Parathyroid adenoma (tissue), 2 donors: ENCODE results near the gene HMGN2.

Experiments used
- H2AFZ ChIP-seq: fragments of 300-600 bp; sonication (generic); one replicate; pipeline ENCODE4 v1.7.0; 2017; ENCODE audit warnings: antibody characterized with exemption, mild to moderate bottlenecking
- H3K27ac ChIP-seq: fragments of 300-600 bp; sonication (generic); one replicate; pipeline ENCODE4 v1.7.0; 2017
- H3K27me3 ChIP-seq: fragments of 300-600 bp; sonication (generic); one replicate; pipeline ENCODE4 v1.7.0; 2017; ENCODE audit warnings: low read length; ENCODE audit not compliant: control insufficient read depth, insufficient read depth
- H3K36me3 ChIP-seq: fragments of 300-600 bp; sonication (generic); one replicate; pipeline ENCODE4 v1.7.0; 2017; ENCODE audit warnings: low read length; ENCODE audit not compliant: control insufficient read depth, insufficient read depth
- H3K4me1 ChIP-seq: fragments of 300-600 bp; sonication (generic); one replicate; pipeline ENCODE4 v1.7.0; 2017; ENCODE audit warnings: control low read depth
- H3K4me2 ChIP-seq: fragments of 300-600 bp; sonication (generic); one replicate; pipeline ENCODE4 v1.7.0; 2017; ENCODE audit warnings: low read length
- H3K4me3 ChIP-seq: fragments of 300-600 bp; sonication (generic); one replicate; pipeline ENCODE4 v1.7.0; 2017; ENCODE audit warnings: low read depth, low read length
- H3K79me2 ChIP-seq: fragments of 300-600 bp; sonication (generic); one replicate; pipeline ENCODE4 v1.7.0; 2017; ENCODE audit warnings: control low read depth
- H3K9ac ChIP-seq: fragments of 300-600 bp; sonication (generic); one replicate; pipeline ENCODE4 v1.7.0; 2017; ENCODE audit warnings: mild to moderate bottlenecking
- H3K9me3 ChIP-seq: fragments of 300-600 bp; sonication (generic); one replicate; pipeline ENCODE4 v1.7.0; 2017; ENCODE audit warnings: low read length; ENCODE audit not compliant: control insufficient read depth
- CTCF ChIP-seq: fragments of 300-600 bp; sonication (generic); IDR thresholded peaks from one replicate; pipeline ENCODE4 v1.7.0; 2017; ENCODE audit warnings: antibody characterized with exemption, mild to moderate bottlenecking
- donor health status: primary hyperparathyroidism.

Gene HMGN2

DNA sequence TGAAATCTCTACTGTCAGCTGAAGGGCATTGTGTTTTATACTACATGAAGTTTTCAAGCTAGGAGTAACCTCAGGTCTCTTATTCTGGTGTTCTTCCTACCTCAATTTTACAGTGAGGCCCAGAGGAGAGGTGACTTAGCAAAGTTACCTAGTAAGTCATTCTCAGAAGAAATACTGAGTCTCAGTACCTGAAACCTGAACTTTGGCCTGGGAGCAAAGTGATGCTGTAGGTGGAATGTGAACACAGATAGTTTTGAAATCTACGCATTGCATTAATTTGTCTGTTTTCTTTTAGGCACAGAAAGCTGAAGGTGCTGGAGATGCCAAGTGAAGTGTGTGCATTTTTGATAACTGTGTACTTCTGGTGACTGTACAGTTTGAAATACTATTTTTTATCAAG lies 2.6 kb downstream of the HMGN2 start:
- Histone ChIP-seq H3K27ac (no peak overlapping the region), H3K4me1 (peaks cover 9% of the 10 kb centered on the region), H2AFZ (no peak overlapping the region), H3K4me2 (no peak overlapping the region), H3K9me3 (no peaks in the 10 kb centered on the region), H3K9ac (no peak overlapping the region), H3K36me3 (no peaks in the 10 kb centered on the region), H3K4me3 (no peak overlapping the region), H3K79me2 (peaks cover 4% of the 10 kb centered on the region), H3K27me3 (no peaks in the 10 kb centered on the region)
- no peak for TF ChIP-seq CTCF

DNA sequence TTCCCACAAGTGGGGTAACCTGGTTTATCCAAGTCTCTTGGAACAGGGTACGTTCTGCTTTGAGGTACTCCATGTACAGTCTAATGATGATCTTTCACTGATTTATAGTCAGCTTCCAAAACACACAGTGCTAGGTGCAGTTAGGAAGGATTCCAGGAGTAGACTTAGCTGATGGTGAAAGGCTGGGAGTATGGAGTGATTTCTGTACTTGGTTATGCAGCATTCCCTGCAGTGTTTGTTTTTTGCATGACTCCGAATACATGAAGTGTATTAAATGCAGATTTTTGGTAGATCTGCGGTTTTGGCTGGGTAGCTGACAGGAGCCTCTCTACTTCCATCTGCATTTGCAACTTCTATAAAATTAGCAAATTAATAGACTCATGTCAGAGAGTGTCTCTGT lies 3.7 kb downstream of the HMGN2 start:
- Histone ChIP-seq H3K4me3 (no peak overlapping the region), H3K27ac (no peak overlapping the region), H3K9ac (no peak overlapping the region), H3K79me2 (peaks cover 4% of the 10 kb centered on the region), H2AFZ (no peak overlapping the region), H3K9me3 (no peaks in the 10 kb centered on the region), H3K4me1 (peaks cover 9% of the 10 kb centered on the region), H3K27me3 (no peaks in the 10 kb centered on the region), H3K4me2 (no peak overlapping the region), H3K36me3 (no peaks in the 10 kb centered on the region)
- TF ChIP-seq CTCF: no peak

DNA sequence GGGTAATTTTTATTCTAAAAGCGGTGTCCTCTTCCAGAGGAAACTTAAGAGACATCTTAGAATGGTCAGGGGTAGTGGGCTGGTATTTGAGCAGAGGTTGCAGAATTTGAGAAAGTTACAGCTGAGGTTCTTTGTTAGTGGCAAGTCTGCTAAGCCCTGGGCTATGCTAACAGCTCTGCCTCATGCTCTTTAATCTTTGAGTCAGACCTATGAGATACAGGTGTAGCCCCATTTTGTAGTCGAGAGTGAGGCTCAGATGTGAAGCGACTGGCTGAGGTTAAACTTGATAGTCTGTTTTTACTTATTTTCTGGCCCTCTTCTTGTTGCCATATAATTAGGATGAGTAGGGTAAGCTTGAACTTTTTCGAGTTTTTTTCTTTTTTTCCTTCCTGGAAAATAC lies 4.7 kb downstream of the HMGN2 start:
- no peaks in the 10 kb centered on the region for H3K36me3 ChIP-seq
- no peaks in the 10 kb centered on the region for H3K27me3 ChIP-seq
- H3K4me2 ChIP-seq: no peak overlapping the region
- no peak overlapping the region for H3K4me3 ChIP-seq
- H2AFZ ChIP-seq: no peak overlapping the region
- H3K9me3 ChIP-seq: no peaks in the 10 kb centered on the region
- no peak overlapping the region for H3K9ac ChIP-seq
- no peak overlapping the region for H3K27ac ChIP-seq
- peaks cover 4% of the 10 kb centered on the region for H3K4me1 ChIP-seq
- peaks cover 4% of the 10 kb centered on the region for H3K79me2 ChIP-seq
- no peak for TF ChIP-seq CTCF

GRCh38 chr1:26477446-26478152 lies 5.4 kb downstream of the HMGN2 start:
- Histone ChIP-seq H3K9ac (no peak overlapping the region), H3K27me3 (no peaks in the 10 kb centered on the region), H3K4me1 (peaks cover 4% of the 10 kb centered on the region), H3K4me3 (no peak overlapping the region), H3K4me2 (no peak overlapping the region), H3K79me2 (peaks cover 4% of the 10 kb centered on the region), H3K9me3 (no peaks in the 10 kb centered on the region), H2AFZ (no peak overlapping the region), H3K36me3 (no peaks in the 10 kb centered on the region), H3K27ac (no peak overlapping the region)
- TF ChIP-seq CTCF: no peak

GRCh38 chr1:26478159-26478558 lies 5.9 kb downstream of the HMGN2 start:
- no peak overlapping the region for H2AFZ ChIP-seq

More at GRCh38 chr1:26478159-26478558, 5.9 kb downstream of the HMGN2 start:
- Histone ChIP-seq H3K27ac (no peak overlapping the region), H3K79me2 (peaks cover 4% of the 10 kb centered on the region), H3K4me2 (no peak overlapping the region), H3K9me3 (no peaks in the 10 kb centered on the region), H3K9ac (no peak overlapping the region), H3K27me3 (no peaks in the 10 kb centered on the region), H3K4me3 (no peak overlapping the region), H3K4me1 (peaks cover 4% of the 10 kb centered on the region), H3K36me3 (no peaks in the 10 kb centered on the region)
- no peak for TF ChIP-seq CTCF
